SU-DHL-6 (cell line): Measurements from ENCODE around the gene ATP6AP2.

Experiments used
- CTCF ChIP-seq: fragments of 200-600 bp; sonication (generic); IDR thresholded peaks from one replicate; pipeline ENCODE4 v1.5.1; 2017; ENCODE audit warnings: antibody characterized with exemption, mild to moderate bottlenecking, low read length, moderate library complexity; ENCODE audit not compliant: insufficient read depth, poor library complexity, severe bottlenecking
- EZH2phosphoT487 ChIP-seq: fragments of 200-600 bp; sonication (generic), shearing (Covaris generic); conservative IDR thresholded peaks from 2 replicates; pipeline ENCODE4 v1.6.1; 2018; ENCODE audit warnings: mild to moderate bottlenecking, antibody characterized with exemption, low read length, moderate library complexity, mixed read lengths

- TF ChIP-seq CTCF (no peak), EZH2phosphoT487 (no peak)
These were observed 752 bp upstream of the ATP6AP2 start for GRCh38 chrX:40579900-40580536.
